Large intestine (tissue), 3 donors: ENCODE measurements around the gene FIBCD1. TPM values are rescaled to one million over a fixed set of nuclear protein-coding genes. Genes with fewer than 3 reads are reported as not detected.

Experiments used
- DNase-seq, 2 donors: peaks; one replicate each; pipeline versions ENCODE4 v3.0.0 to v3.0.0-alpha.2; 2013
- H3K27ac ChIP-seq: one replicate; pipeline ENCODE4 v1.5.1; 2013; ENCODE audit warnings: low read length
- H3K27me3 ChIP-seq: 2 replicates; pipeline ENCODE4 v1.6.1; 2013; ENCODE audit warnings: low read length; ENCODE audit not compliant: control insufficient read depth, insufficient read depth
- H3K36me3 ChIP-seq: 2 replicates; pipeline ENCODE4 v1.6.1; 2013; ENCODE audit warnings: low read length; ENCODE audit not compliant: control insufficient read depth, insufficient read depth
- H3K4me1 ChIP-seq: one replicate; pipeline ENCODE4 v1.6.1; 2013; ENCODE audit warnings: low read length; ENCODE audit not compliant: control insufficient read depth, insufficient read depth
- H3K4me3 ChIP-seq: one replicate; pipeline ENCODE4 v1.5.1; 2013; ENCODE audit warnings: low read length
- H3K9me3 ChIP-seq: one replicate; pipeline ENCODE4 v1.6.1; 2013; ENCODE audit warnings: mild to moderate bottlenecking, low read depth, low read length, moderate library complexity; ENCODE audit not compliant: control insufficient read depth
- WGBS: methylation state at CpG from one replicate; pipeline ENCODE4 v1.1.5; 2013; ENCODE audit warnings: low lambda C conversion rate; ENCODE audit not compliant: insufficient coverage; 5-methylcytosine and 5-hydroxymethylcytosine counted together
- polyA plus RNA-seq: library from polyadenylated mRNA; unstranded; fragments of 120-200 nt; gene quantifications from one replicate; pipeline ENCODE4 v1.2.1, GENCODE V29; 2013

The FIBCD1 gene
- polyA plus RNA-seq, 1 donor = 1.5 TPM

GRCh38 chr9:130891688-130892476 is 47.2 kb downstream of the FIBCD1 start:
- no peak overlapping the region for H3K27ac ChIP-seq
- H3K9me3 ChIP-seq = no peaks in the 10 kb centered on the region
- WGBS = 100% methylated on average over 1 of the region's 18 CpGs
- DNase-seq = no peak
- no peaks in the 10 kb centered on the region for H3K4me1 ChIP-seq
- H3K36me3 ChIP-seq = peaks cover 57% of the 10 kb centered on the region
- H3K4me3 ChIP-seq = no peak overlapping the region
- H3K27me3 ChIP-seq = no peaks in the 10 kb centered on the region

- WGBS = 100% methylated on average over 1 of the region's 20 CpGs
- peaks cover 65% of the 10 kb centered on the region for H3K36me3 ChIP-seq
- no peak overlapping the region for H3K4me3 ChIP-seq
- no peak overlapping the region for H3K27ac ChIP-seq
- no peak for DNase-seq
- H3K4me1 ChIP-seq = no peaks in the 10 kb centered on the region
- no peaks in the 10 kb centered on the region for H3K27me3 ChIP-seq
- H3K9me3 ChIP-seq = no peaks in the 10 kb centered on the region
These were observed 48.0 kb downstream of the FIBCD1 start for GRCh38 chr9:130890870-130891687.

GRCh38 chr9:130890124-130890523 is 48.9 kb downstream of the FIBCD1 start:
- no CpG with 5 or more reads among the region's 9 CpGs for WGBS
- Histone ChIP-seq H3K36me3 (peaks cover 74% of the 10 kb centered on the region), H3K27ac (no peak overlapping the region), H3K4me3 (no peak overlapping the region), H3K27me3 (no peaks in the 10 kb centered on the region), H3K9me3 (no peaks in the 10 kb centered on the region), H3K4me1 (no peaks in the 10 kb centered on the region)
- DNase-seq = no peak

- Histone ChIP-seq H3K4me3 (no peak overlapping the region), H3K4me1 (no peaks in the 10 kb centered on the region), H3K27ac (no peak overlapping the region), H3K36me3 (peaks cover 90% of the 10 kb centered on the region), H3K27me3 (no peaks in the 10 kb centered on the region), H3K9me3 (no peaks in the 10 kb centered on the region)
- no peak for DNase-seq
- WGBS = no CpG with 5 or more reads among the region's 22 CpGs
These were observed 50.7 kb downstream of the FIBCD1 start for GRCh38 chr9:130888146-130888885.

DNA sequence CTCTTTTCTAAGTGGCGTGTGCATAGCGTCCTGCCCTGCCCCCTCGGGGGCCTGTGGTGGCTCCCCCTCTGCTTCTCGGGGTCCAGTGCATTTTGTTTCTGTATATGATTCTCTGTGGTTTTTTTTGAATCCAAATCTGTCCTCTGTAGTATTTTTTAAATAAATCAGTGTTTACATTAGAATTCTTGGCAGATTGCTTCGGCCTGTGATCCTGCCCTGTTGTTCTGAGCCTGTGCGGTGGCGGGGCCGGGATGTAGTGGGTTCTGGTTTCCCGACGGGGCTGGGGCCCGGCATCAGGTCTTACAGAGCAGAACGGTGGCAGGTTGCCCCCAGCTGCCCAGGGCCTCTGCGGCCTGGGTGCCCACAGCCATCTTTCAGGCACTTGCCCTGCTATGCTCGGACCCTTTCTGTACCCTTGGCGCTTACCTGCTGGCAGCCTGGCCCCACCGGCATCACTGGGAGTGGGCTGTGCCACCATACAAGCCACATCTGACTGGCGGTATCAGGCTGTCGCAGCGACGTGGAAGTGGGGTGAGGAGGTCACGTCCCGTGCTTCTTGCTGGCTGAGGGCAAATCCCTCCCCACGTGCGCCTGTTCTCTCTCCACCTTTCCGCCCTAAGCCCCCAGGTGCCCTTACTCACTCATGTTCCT is 51.4 kb downstream of the FIBCD1 start:
- WGBS = no CpG with 5 or more reads among the region's 25 CpGs
- no peaks in the 10 kb centered on the region for H3K9me3 ChIP-seq
- no peak for DNase-seq
- no peak overlapping the region for H3K27ac ChIP-seq
- peaks cover 87% of the 10 kb centered on the region for H3K36me3 ChIP-seq
- no peaks in the 10 kb centered on the region for H3K27me3 ChIP-seq
- no peaks in the 10 kb centered on the region for H3K4me1 ChIP-seq
- H3K4me3 ChIP-seq = no peak overlapping the region

- Histone ChIP-seq H3K4me3 (no peak overlapping the region), H3K4me1 (no peaks in the 10 kb centered on the region), H3K27me3 (no peaks in the 10 kb centered on the region), H3K9me3 (no peaks in the 10 kb centered on the region), H3K27ac (no peak overlapping the region), H3K36me3 (peaks cover 84% of the 10 kb centered on the region)
- 97% methylated on average over 6 of the region's 23 CpGs for WGBS
- DNase-seq = no peak
These were observed 52.1 kb downstream of the FIBCD1 start for GRCh38 chr9:130886981-130887380.

DNA sequence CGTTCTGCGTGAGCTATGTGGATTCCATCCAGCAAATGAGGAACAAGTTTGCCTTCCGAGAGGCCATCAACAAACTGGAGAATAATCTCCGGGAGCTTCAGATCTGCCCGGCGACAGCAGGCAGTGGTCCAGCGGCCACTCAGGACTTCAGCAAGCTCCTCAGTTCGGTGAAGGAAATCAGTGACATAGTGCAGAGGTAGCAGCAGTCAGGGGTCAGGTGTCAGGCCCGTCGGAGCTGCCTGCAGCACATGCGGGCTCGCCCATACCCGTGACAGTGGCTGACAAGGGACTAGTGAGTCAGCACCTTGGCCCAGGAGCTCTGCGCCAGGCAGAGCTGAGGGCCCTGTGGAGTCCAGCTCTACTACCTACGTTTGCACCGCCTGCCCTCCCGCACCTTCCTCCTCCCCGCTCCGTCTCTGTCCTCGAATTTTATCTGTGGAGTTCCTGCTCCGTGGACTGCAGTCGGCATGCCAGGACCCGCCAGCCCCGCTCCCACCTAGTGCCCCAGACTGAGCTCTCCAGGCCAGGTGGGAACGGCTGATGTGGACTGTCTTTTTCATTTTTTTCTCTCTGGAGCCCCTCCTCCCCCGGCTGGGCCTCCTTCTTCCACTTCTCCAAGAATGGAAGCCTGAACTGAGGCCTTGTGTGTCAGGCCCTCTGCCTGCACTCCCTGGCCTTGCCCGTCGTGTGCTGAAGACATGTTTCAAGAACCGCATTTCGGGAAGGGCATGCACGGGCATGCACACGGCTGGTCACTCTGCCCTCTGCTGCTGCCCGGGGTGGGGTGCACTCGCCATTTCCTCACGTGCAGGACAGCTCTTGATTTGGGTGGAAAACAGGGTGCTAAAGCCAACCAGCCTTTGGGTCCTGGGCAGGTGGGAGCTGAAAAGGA is 53.3 kb downstream of the FIBCD1 start:
- Histone ChIP-seq H3K4me1 (no peaks in the 10 kb centered on the region), H3K4me3 (no peak overlapping the region), H3K36me3 (peaks cover 84% of the 10 kb centered on the region), H3K27me3 (no peaks in the 10 kb centered on the region), H3K27ac (no peak overlapping the region), H3K9me3 (no peaks in the 10 kb centered on the region)
- 89% methylated on average over 8 of the region's 35 CpGs for WGBS
- no peak for DNase-seq

DNA sequence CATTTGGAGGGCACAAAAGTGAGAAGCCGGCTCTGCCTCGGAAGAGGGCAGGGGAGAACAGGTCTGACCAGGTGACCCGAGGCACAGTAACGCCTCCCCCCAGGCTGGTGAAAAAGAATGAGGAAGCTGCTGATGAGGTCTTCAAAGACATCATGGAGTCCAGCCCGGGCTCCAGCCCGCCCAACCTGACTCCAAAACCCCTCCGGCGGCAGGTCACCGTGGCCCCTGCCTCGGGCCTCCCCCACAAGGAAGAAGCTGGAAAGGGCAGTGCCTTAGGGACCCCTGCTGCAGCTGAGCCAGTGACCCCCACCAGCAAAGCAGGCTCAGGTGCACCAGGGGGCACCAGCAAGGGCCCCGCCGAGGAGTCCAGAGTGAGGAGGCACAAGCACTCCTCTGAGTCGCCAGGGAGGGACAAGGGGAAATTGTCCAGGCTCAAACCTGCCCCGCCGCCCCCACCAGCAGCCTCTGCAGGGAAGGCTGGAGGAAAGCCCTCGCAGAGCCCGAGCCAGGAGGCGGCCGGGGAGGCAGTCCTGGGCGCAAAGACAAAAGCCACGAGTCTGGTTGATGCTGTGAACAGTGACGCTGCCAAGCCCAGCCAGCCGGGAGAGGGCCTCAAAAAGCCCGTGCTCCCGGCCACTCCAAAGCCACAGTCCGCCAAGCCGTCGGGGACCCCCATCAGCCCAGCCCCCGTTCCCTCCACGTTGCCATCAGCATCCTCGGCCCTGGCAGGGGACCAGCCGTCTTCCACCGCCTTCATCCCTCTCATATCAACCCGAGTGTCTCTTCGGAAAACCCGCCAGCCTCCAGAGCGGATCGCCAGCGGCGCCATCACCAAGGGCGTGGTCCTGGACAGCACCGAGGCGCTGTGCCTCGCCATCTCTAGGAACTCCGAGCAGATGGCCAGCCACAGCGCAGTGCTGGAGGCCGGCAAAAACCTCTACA is 54.2 kb downstream of the FIBCD1 start:
- Histone ChIP-seq H3K9me3 (no peaks in the 10 kb centered on the region), H3K27me3 (no peaks in the 10 kb centered on the region), H3K36me3 (peaks cover 85% of the 10 kb centered on the region), H3K4me1 (no peaks in the 10 kb centered on the region), H3K27ac (no peak overlapping the region), H3K4me3 (no peak overlapping the region)
- 100% methylated on average over 1 of the region's 47 CpGs for WGBS
- no peak for DNase-seq

- Histone ChIP-seq H3K27ac (no peak overlapping the region), H3K9me3 (no peaks in the 10 kb centered on the region), H3K27me3 (no peaks in the 10 kb centered on the region), H3K36me3 (peaks cover 92% of the 10 kb centered on the region), H3K4me3 (no peak overlapping the region), H3K4me1 (no peaks in the 10 kb centered on the region)
- no CpG with 5 or more reads among the region's 25 CpGs for WGBS
- no peak for DNase-seq
These were observed 54.9 kb downstream of the FIBCD1 start for GRCh38 chr9:130884111-130884531.
